Right lobe of liver (tissue), 4 donors: ENCODE measurements around the gene MAP3K9.

Source experiments
- POLR2A ChIP-seq: fragments of 450-650 bp; IDR thresholded peaks from one replicate; pipeline ENCODE4 v1.6.1; 2017; ENCODE audit warnings: antibody characterized with exemption, mild to moderate bottlenecking
- TF ChIP-seq, protein P1 (sequence below), 4 donors: fragments of 200-600 bp in 3 of 4; fragments of 450-650 bp in 1 of 4; IDR thresholded peaks; one replicate each; pipeline versions ENCODE4 v1.5.1 to v1.8.0; 2016 to 2022; ENCODE audit warnings: antibody characterized with exemption in 4 of 4, mild to moderate bottlenecking in 2 of 4
- donor health status: DM: no; HTN: no; CAD: no.
- donor health status: DM: no; HTN: no; CAD: no.
- donor health status: DM: no; HTN: yes; CAD: no.

DNA sequence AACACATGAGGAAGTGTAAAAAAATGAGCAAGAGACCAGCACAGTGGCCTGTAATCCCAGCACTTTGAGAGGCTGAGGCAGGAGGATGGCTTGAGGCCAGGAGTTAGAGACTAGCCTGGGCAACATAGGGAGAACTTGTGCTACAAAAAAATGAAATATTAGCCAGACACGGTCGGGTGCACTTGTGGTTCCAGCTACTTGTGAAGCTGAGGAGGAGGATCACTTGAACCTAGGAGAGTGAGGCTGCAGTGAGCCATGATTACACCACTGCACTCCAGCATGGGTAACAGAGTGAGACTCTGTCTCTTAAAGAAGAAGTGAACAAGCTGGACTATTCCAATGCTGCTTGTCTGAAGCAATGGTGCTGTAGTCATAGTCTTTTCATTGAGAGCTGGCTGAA lies 36.3 kb upstream of the MAP3K9 start:
- TF ChIP-seq, protein P1, sequence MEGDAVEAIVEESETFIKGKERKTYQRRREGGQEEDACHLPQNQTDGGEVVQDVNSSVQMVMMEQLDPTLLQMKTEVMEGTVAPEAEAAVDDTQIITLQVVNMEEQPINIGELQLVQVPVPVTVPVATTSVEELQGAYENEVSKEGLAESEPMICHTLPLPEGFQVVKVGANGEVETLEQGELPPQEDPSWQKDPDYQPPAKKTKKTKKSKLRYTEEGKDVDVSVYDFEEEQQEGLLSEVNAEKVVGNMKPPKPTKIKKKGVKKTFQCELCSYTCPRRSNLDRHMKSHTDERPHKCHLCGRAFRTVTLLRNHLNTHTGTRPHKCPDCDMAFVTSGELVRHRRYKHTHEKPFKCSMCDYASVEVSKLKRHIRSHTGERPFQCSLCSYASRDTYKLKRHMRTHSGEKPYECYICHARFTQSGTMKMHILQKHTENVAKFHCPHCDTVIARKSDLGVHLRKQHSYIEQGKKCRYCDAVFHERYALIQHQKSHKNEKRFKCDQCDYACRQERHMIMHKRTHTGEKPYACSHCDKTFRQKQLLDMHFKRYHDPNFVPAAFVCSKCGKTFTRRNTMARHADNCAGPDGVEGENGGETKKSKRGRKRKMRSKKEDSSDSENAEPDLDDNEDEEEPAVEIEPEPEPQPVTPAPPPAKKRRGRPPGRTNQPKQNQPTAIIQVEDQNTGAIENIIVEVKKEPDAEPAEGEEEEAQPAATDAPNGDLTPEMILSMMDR (IDR thresholded peaks at IDR 0.05) = no peak
- TF ChIP-seq POLR2A = no peak
